H1 (cell line): ENCODE results near the gene MAP1LC3A. TPM values are rescaled to one million over a fixed set of nuclear protein-coding genes. Genes with fewer than 3 reads are reported as not detected.

Experiments
- CTCF ChIA-PET: fragments of 300-600 bp; sonication (Branson Sonifier 250); formaldehyde crosslinking; loops from one replicate; lab custom pipeline; 2021; ENCODE audit not compliant: partially characterized antibody; lab: Charles Lee
- POLR2A ChIA-PET: fragments of 300-600 bp; sonication (Branson Sonifier 250); formaldehyde crosslinking; loops from one replicate; lab custom pipeline; 2021; ENCODE audit warnings: inconsistent platforms; ENCODE audit not compliant: partially characterized antibody; lab: Charles Lee
- DNase-seq, 2 experiments: peaks; one replicate each; pipeline versions ENCODE4 v3.0.0 to v3.0.0-alpha.2; 2010 to 2022; ENCODE audit warnings: low spot score in 2 of 2, low read depth in 1 of 2, mixed read lengths in 1 of 2
- FAIRE-seq: peaks from 2 replicates; lab custom pipeline; 2011; peaks lifted over from hg19 to GRCh38; lab: Jason Lieb, UNC
- H2AFZ ChIP-seq: 2 replicates; pipeline ENCODE4 v1.8.1; 2012; ENCODE audit warnings: low read length, inconsistent platforms
- H2AK5ac ChIP-seq: 2 replicates; pipeline ENCODE4 v1.6.1; 2013; ENCODE audit warnings: low read depth, low read length
- H2BK120ac ChIP-seq: replicated peaks from 2 replicates; pipeline ENCODE3; 2013; ENCODE audit warnings: low read depth, low read length, inconsistent platforms
- H2BK12ac ChIP-seq: 2 replicates; pipeline ENCODE4 v1.6.1; 2013; ENCODE audit warnings: low read depth, low read length
- H2BK15ac ChIP-seq: 2 replicates; pipeline ENCODE4 v1.6.1; 2013; ENCODE audit warnings: low read length
- H2BK20ac ChIP-seq: 2 replicates; pipeline ENCODE4 v1.6.1; 2013; ENCODE audit warnings: low read length
- H2BK5ac ChIP-seq: 2 replicates; pipeline ENCODE4 v1.6.1; 2013; ENCODE audit warnings: low read depth, low read length
- H3K14ac ChIP-seq: 2 replicates; pipeline ENCODE4 v1.6.1; 2013; ENCODE audit warnings: inconsistent platforms; ENCODE audit not compliant: insufficient read length
- H3K18ac ChIP-seq: 2 replicates; pipeline ENCODE4 v1.6.1; 2013; ENCODE audit warnings: low read length; ENCODE audit errors: extremely low read depth
- H3K23ac ChIP-seq: 2 replicates; pipeline ENCODE4 v1.6.1; 2013; ENCODE audit warnings: inconsistent platforms; ENCODE audit not compliant: insufficient read length
- H3K23me2 ChIP-seq: 2 replicates; pipeline ENCODE4 v1.6.1; 2013; ENCODE audit warnings: low read depth, low read length
- H3K27ac ChIP-seq: 2 replicates; pipeline ENCODE4 v1.6.1; 2011; ENCODE audit warnings: low read depth, low read length, inconsistent platforms
- H3K27me3 ChIP-seq, 4 experiments: replicated peaks in 1 of 4; 1 replicate in 1 of 4; 2 replicates in 3 of 4; pipeline versions ENCODE4 v1.6.1 to v1.8.1; 2011 to 2013; ENCODE audit warnings: low read length in 3 of 4, mild to moderate bottlenecking in 3 of 4, inconsistent platforms in 2 of 4, mixed read lengths in 2 of 4, moderate library complexity in 1 of 4; ENCODE audit not compliant: control insufficient read depth in 3 of 4, insufficient read depth in 3 of 4; ENCODE audit errors: extremely low read depth in 1 of 4
- H3K36me3 ChIP-seq, 4 experiments: 2 replicates each; pipeline versions ENCODE4 v1.6.1 to v1.8.1; 2011 to 2013; ENCODE audit warnings: mild to moderate bottlenecking in 4 of 4, low read length in 3 of 4, moderate library complexity in 2 of 4, control low read depth in 1 of 4, inconsistent platforms in 1 of 4; ENCODE audit not compliant: insufficient read depth in 4 of 4, control insufficient read depth in 2 of 4
- H3K4ac ChIP-seq: replicated peaks from 2 replicates; pipeline ENCODE3; 2013; ENCODE audit warnings: low read length, low read depth, mixed read lengths, inconsistent platforms; ENCODE audit not compliant: insufficient read length
- H3K4me1 ChIP-seq, 4 experiments: replicated peaks in 1 of 4; 1 replicate in 1 of 4; 2 replicates in 3 of 4; pipeline versions ENCODE4 v1.6.1 to v1.8.1; 2011 to 2013; ENCODE audit warnings: low read length in 3 of 4, inconsistent platforms in 2 of 4, mixed read lengths in 1 of 4; ENCODE audit not compliant: insufficient read depth in 4 of 4, control insufficient read depth in 3 of 4
- H3K4me2 ChIP-seq, 2 experiments: 2 replicates each; pipeline versions ENCODE4 v1.6.1 to v1.8.1; 2011 to 2013; ENCODE audit warnings: low read depth in 2 of 2, low read length in 2 of 2, control low read depth in 1 of 2, inconsistent platforms in 1 of 2, mild to moderate bottlenecking in 1 of 2; ENCODE audit not compliant: insufficient read depth in 1 of 2
- H3K4me3 ChIP-seq, 4 experiments: fragments of 200-600, 300-600 bp in 1 of 4; sonication (generic), shearing (Covaris generic), sonication (Bioruptor Twin) in 1 of 4; 2 replicates each; pipeline versions ENCODE4 v1.5.1 to v1.8.1; 2011 to 2016; ENCODE audit warnings: low read length in 4 of 4, low read depth in 3 of 4, control low read depth in 2 of 4, inconsistent platforms in 2 of 4, mild to moderate bottlenecking in 2 of 4, mixed read lengths in 1 of 4, moderate library complexity in 1 of 4; ENCODE audit not compliant: insufficient read depth in 2 of 4; ENCODE audit errors: extremely low read depth in 1 of 4
- H3K56ac ChIP-seq: replicated peaks from 2 replicates; pipeline ENCODE3; 2013; ENCODE audit warnings: low read depth, mild to moderate bottlenecking, mixed read lengths, low read length, inconsistent platforms; ENCODE audit not compliant: insufficient read length
- H3K79me1 ChIP-seq: 2 replicates; pipeline ENCODE4 v1.6.1; 2013; ENCODE audit warnings: low read depth, low read length, control low read depth
- H3K79me2 ChIP-seq, 2 experiments: 2 replicates each; pipeline versions ENCODE4 v1.6.1 to v1.8.1; 2012 to 2013; ENCODE audit warnings: low read length in 2 of 2, mild to moderate bottlenecking in 2 of 2, inconsistent platforms in 1 of 2; ENCODE audit not compliant: insufficient read depth in 2 of 2, control insufficient read depth in 1 of 2
- H3K9ac ChIP-seq, 4 experiments: replicated peaks in 1 of 4; 1 replicate in 1 of 4; 2 replicates in 3 of 4; pipeline versions ENCODE4 v1.6.1 to v1.8.1; 2011 to 2013; ENCODE audit warnings: low read depth in 3 of 4, low read length in 3 of 4, control low read depth in 2 of 4, mild to moderate bottlenecking in 2 of 4, moderate library complexity in 2 of 4, inconsistent platforms in 1 of 4; ENCODE audit errors: extremely low read depth in 1 of 4
- H3K9me3 ChIP-seq, 2 experiments: 2 replicates each; pipeline versions ENCODE4 v1.6.1 to v1.8.1; 2012 to 2013; ENCODE audit warnings: mild to moderate bottlenecking in 2 of 2, moderate library complexity in 2 of 2, control low read depth in 1 of 2, inconsistent platforms in 1 of 2, low read depth in 1 of 2, low read length in 1 of 2, mixed read lengths in 1 of 2; ENCODE audit not compliant: insufficient read depth in 2 of 2
- H4K20me1 ChIP-seq, 2 experiments: replicated peaks in 1 of 2; 2 replicates each; pipeline versions ENCODE3 to v1.8.1; 2011 to 2013; ENCODE audit warnings: inconsistent platforms in 2 of 2, low read length in 2 of 2, mild to moderate bottlenecking in 1 of 2; ENCODE audit not compliant: insufficient read depth in 2 of 2, control insufficient read depth in 1 of 2
- H4K5ac ChIP-seq: 2 replicates; pipeline ENCODE4 v1.6.1; 2013; ENCODE audit warnings: low read length, low read depth, mixed read lengths, inconsistent platforms; ENCODE audit not compliant: insufficient read length
- H4K8ac ChIP-seq: 2 replicates; pipeline ENCODE4 v1.8.0; 2013; ENCODE audit warnings: mild to moderate bottlenecking, moderate library complexity, low read length, inconsistent platforms; ENCODE audit not compliant: insufficient read depth; ENCODE audit errors: extremely low read depth
- H4K91ac ChIP-seq: replicated peaks from 2 replicates; pipeline ENCODE3; 2013; ENCODE audit warnings: low read length, mixed read lengths, inconsistent platforms; ENCODE audit not compliant: insufficient read length
- BCL11A ChIP-seq, 2 experiments: IDR thresholded peaks; one replicate each; pipeline ENCODE4 v1.6.1; 2011; ENCODE audit warnings: low read depth in 2 of 2, low read length in 2 of 2, mild to moderate bottlenecking in 2 of 2
- EP300 ChIP-seq, 2 experiments: IDR thresholded peaks; 1 replicate in 1 of 2; 2 replicates in 1 of 2; pipeline ENCODE4 v1.6.1; 2011 to 2012; ENCODE audit warnings: low read depth in 2 of 2, low read length in 2 of 2, mild to moderate bottlenecking in 2 of 2, borderline replicate concordance in 1 of 2, inconsistent platforms in 1 of 2, moderate library complexity in 1 of 2
- EZH2 ChIP-seq: fragments of 200-600 bp; sonication (generic); IDR thresholded peaks from 2 replicates; pipeline ENCODE4 v1.7.1; 2012; ENCODE audit warnings: low read depth, mild to moderate bottlenecking, moderate library complexity, low read length, inconsistent platforms; ENCODE audit not compliant: severe bottlenecking
- JUND ChIP-seq: IDR thresholded peaks from 2 replicates; pipeline ENCODE4 v1.6.1; 2011; ENCODE audit warnings: mild to moderate bottlenecking, improper control_type of control experiment, low read length
- KDM1A ChIP-seq: fragments of 200-600, 300-600 bp; sonication (generic); IDR thresholded peaks from 2 replicates; pipeline ENCODE4 v1.7.1; 2016; ENCODE audit warnings: mild to moderate bottlenecking, low read length, borderline replicate concordance
- NANOG ChIP-seq: IDR thresholded peaks from 2 replicates; pipeline ENCODE4 v1.6.1; 2011; ENCODE audit warnings: low read length, low read depth, mild to moderate bottlenecking, inconsistent platforms; ENCODE audit not compliant: insufficient read depth, poor library complexity, severe bottlenecking
- NRF1 ChIP-seq: IDR thresholded peaks from 2 replicates; pipeline ENCODE4 v1.6.1; 2011; ENCODE audit warnings: mild to moderate bottlenecking, low read depth, low read length, improper control_type of control experiment
- POLR2A ChIP-seq, 2 experiments: IDR thresholded peaks; 1 replicate in 1 of 2; 2 replicates in 1 of 2; pipeline ENCODE4 v1.6.1; 2011; ENCODE audit warnings: low read depth in 2 of 2, low read length in 2 of 2, mild to moderate bottlenecking in 2 of 2; ENCODE audit errors: control extremely low read depth in 1 of 2
- SIN3A ChIP-seq, 2 experiments: IDR thresholded peaks in 1 of 2; conservative IDR thresholded peaks in 1 of 2; 2 replicates each; pipeline ENCODE4 v1.6.1; 2011 to 2012; ENCODE audit warnings: low read length in 2 of 2, improper control_type of control experiment in 1 of 2, low read depth in 1 of 2, mild to moderate bottlenecking in 1 of 2
- SIX5 ChIP-seq: IDR thresholded peaks from 2 replicates; pipeline ENCODE4 v1.6.1; 2011; ENCODE audit warnings: mild to moderate bottlenecking, low read depth, low read length
- SUZ12 ChIP-seq: fragments of 200-600 bp; sonication (generic); IDR thresholded peaks from 2 replicates; pipeline ENCODE4 v1.6.1; 2012; ENCODE audit warnings: mild to moderate bottlenecking, inconsistent platforms, low read length, moderate library complexity, mixed read lengths
- TEAD4 ChIP-seq: IDR thresholded peaks from 2 replicates; pipeline ENCODE4 v1.6.1; 2012; ENCODE audit warnings: low read depth, low read length, inconsistent platforms, mixed read lengths
- WGBS, 2 experiments: shearing (Covaris generic) in 1 of 2; methylation state at CpG; one replicate each; pipeline versions ENCODE4 v1.1.6 to v1.1.7; 2013 to 2015; ENCODE audit warnings: low lambda C conversion rate in 2 of 2, mixed read lengths in 2 of 2, inconsistent platforms in 1 of 2, low coverage in 1 of 2, missing lambda C conversion rate in 1 of 2; ENCODE audit not compliant: insufficient replicate concordance in 2 of 2, insufficient coverage in 1 of 2, insufficient read length in 1 of 2; ENCODE audit errors: extremely low coverage in 1 of 2, missing lambda C conversion rate in 1 of 2; 5-methylcytosine and 5-hydroxymethylcytosine counted together
- polyA plus RNA-seq, 7 experiments: library from polyadenylated mRNA; depleted of rRNA in 3 of 7; stranded (reverse) in 5 of 7; unstranded in 2 of 7; fragments of >200 nt in 5 of 7; fragments of 200-250 nt in 2 of 7; gene quantifications; 1 replicate in 5 of 7; 2 replicates in 1 of 7; 4 replicates in 1 of 7; pipeline versions ENCODE4 v1.2.1 to v1.2.3, GENCODE V29; 2011 to 2013; ENCODE audit warnings: missing spikeins in 2 of 7, mixed read lengths in 2 of 7
- total RNA-seq: library from RNA; stranded (reverse); fragmentation: NEBNext Ultra II Directional; extraction: Animal tissue kit (Norgen Biotek cat#: 25700); gene quantifications from 2 replicates; pipeline ENCODE4 v1.2.1, GENCODE V29; 2021
- TF ChIP-seq, protein P1 (sequence below): IDR thresholded peaks from 2 replicates; pipeline ENCODE4 v1.6.1; 2011; ENCODE audit warnings: low read depth, mild to moderate bottlenecking, low read length; ENCODE audit not compliant: insufficient read depth

The MAP1LC3A gene
- total and polyA plus RNA-seq, 2 of the 8 experiments (the other 6 are each of a cell fraction or from before 2014, with no cell fraction given) = 5.0 to 6.1 TPM

DNA sequence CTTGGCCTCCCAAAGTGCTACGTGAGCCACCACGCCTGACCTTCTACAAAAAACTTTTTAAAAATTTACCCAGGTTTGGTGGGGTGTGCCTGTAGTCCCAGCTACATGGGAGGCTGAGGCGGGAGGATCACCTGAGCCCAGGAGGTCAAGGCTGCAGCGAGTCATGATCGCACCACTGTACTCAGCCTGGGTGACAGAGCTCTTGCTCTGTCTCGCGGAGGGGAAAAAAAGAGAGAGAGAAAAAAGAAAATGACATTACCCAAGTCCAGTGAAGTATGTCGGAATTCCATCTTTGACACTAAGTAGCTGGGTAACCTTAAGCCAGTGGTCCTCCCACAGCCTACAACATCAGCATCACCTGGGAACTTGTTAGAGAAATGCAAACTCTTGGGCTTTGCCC is 18.8 kb upstream of the MAP1LC3A start:
- Histone ChIP-seq H2BK15ac (no peak overlapping the region), H3K79me2 (no peaks in the 10 kb centered on the region), H3K18ac (no peak overlapping the region), H3K23ac (no peak overlapping the region), H3K9me3 (no peaks in the 10 kb centered on the region), H3K4ac (no peak overlapping the region), H2AK5ac (no peak overlapping the region), H4K8ac (no peak overlapping the region), H3K56ac (no peak overlapping the region), H4K91ac (no peak overlapping the region), H4K5ac (no peak overlapping the region), H2AFZ (no peak overlapping the region), H2BK120ac (no peak overlapping the region), H2BK20ac (no peak overlapping the region), H3K4me2 (no peak overlapping the region), H4K20me1 (peaks cover 2 to 7% of the 10 kb centered on the region in 2 experiments), H3K23me2 (peaks cover 3% of the 10 kb centered on the region; the same call in 1 of the 2 replicates), H3K27me3 (no peaks in the 10 kb centered on the region), H2BK12ac (no peak overlapping the region), H3K79me1 (no peaks in the 10 kb centered on the region), H3K27ac (no peak overlapping the region), H2BK5ac (no peak overlapping the region), H3K14ac (no peak overlapping the region), H3K4me3 (no peak overlapping the region), H3K36me3 (peaks cover 13 to 23% (median 19%) of the 10 kb centered on the region in 4 experiments), H3K4me1 (peaks cover 0 to 7% (median 2%) of the 10 kb centered on the region in 4 experiments; a peak in 3 of 7 replicates), H3K9ac (no peak overlapping the region)
- no peak for FAIRE-seq
- DNase-seq = no peak
- ChIA-PET POLR2A (interaction anchor here (1.9 kb wide), 1 partner anchor 166 kb away, joined by 5 read pairs; no protein-coding TSS in a partner anchor), CTCF (interaction anchor here (0.6 to 4.9 kb wide), 12 partner anchors 9 to 248 kb away, joined by 3 to 24 read pairs (median 4); no protein-coding TSS in a partner anchor)
- 94% methylated on average over 8 of the region's 8 CpGs; no CpG with 5 or more reads in 1 of the 2 experiments for WGBS, 2 experiments
- TF ChIP-seq NRF1 (no peak), SIN3A (conservative IDR thresholded peaks at IDR 0.05 in 1 of 2, IDR thresholded peaks at IDR 0.05 in 1 of 2; ENCODE audit: low read depth in 1 of 2, low read length in 2 of 2) (no peak), BCL11A (IDR thresholded peaks at IDR 0.05; ENCODE audit: low read depth in 2 of 2, low read length in 2 of 2) (no peak), NANOG (no peak), EZH2 (no peak), SUZ12 (no peak), EP300 (IDR thresholded peaks at IDR 0.05; ENCODE audit: borderline replicate concordance in 1 of 2, low read depth in 2 of 2, low read length in 2 of 2) (no peak), SIX5 (no peak), KDM1A (no peak), TEAD4 (no peak), JUND (no peak), POLR2A (IDR thresholded peaks at IDR 0.05; ENCODE audit: control extremely low read depth in 1 of 2, low read depth in 2 of 2, low read length in 2 of 2) (no peak)
- TF ChIP-seq, protein P1, sequence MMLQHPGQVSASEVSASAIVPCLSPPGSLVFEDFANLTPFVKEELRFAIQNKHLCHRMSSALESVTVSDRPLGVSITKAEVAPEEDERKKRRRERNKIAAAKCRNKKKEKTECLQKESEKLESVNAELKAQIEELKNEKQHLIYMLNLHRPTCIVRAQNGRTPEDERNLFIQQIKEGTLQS = no peak
